Bronchial epithelial cell (primary cell): ENCODE results near the gene CA4. TPM values are rescaled to one million over a fixed set of nuclear protein-coding genes. Genes with fewer than 3 reads are reported as not detected.
"Not testable (repeated sequence)": the region's sequence is repeated elsewhere in the genome, so short reads cannot be mapped to it uniquely, and the experiment has no call there.

ENCODE experiments used
- DNase-seq: peaks from one replicate; pipeline ENCODE4 v3.0.0-alpha.2; 2010; ENCODE audit warnings: low read depth
- FAIRE-seq: peaks from 2 replicates; lab custom pipeline; 2011; peaks lifted over from hg19 to GRCh38; lab: Jason Lieb, UNC
- H3K27me3 ChIP-seq: 2 replicates; pipeline ENCODE4 v1.5.1; 2011; ENCODE audit warnings: low read length; ENCODE audit not compliant: control insufficient read depth, insufficient read depth
- H3K36me3 ChIP-seq: 2 replicates; pipeline ENCODE4 v1.5.1; 2011; ENCODE audit warnings: low read length; ENCODE audit not compliant: control insufficient read depth, insufficient read depth
- H3K4me3 ChIP-seq: 2 replicates; pipeline ENCODE4 v1.5.1; 2011; ENCODE audit warnings: mild to moderate bottlenecking, low read depth, low read length, control low read depth
- CTCF ChIP-seq: IDR thresholded peaks from 2 replicates; pipeline ENCODE4 v1.5.1; 2011; ENCODE audit warnings: mild to moderate bottlenecking, moderate library complexity, low read length, control low read depth, inconsistent platforms; ENCODE audit not compliant: insufficient read depth, severe bottlenecking
- total RNA-seq: library from RNA; depleted of rRNA; stranded (reverse); fragments of >200 nt; gene quantifications from 2 replicates; pipeline ENCODE4 v1.2.1, GENCODE V29; 2014

CA4 gene
- total RNA-seq, 1 donor from 2014 or later = not detected

DNA sequence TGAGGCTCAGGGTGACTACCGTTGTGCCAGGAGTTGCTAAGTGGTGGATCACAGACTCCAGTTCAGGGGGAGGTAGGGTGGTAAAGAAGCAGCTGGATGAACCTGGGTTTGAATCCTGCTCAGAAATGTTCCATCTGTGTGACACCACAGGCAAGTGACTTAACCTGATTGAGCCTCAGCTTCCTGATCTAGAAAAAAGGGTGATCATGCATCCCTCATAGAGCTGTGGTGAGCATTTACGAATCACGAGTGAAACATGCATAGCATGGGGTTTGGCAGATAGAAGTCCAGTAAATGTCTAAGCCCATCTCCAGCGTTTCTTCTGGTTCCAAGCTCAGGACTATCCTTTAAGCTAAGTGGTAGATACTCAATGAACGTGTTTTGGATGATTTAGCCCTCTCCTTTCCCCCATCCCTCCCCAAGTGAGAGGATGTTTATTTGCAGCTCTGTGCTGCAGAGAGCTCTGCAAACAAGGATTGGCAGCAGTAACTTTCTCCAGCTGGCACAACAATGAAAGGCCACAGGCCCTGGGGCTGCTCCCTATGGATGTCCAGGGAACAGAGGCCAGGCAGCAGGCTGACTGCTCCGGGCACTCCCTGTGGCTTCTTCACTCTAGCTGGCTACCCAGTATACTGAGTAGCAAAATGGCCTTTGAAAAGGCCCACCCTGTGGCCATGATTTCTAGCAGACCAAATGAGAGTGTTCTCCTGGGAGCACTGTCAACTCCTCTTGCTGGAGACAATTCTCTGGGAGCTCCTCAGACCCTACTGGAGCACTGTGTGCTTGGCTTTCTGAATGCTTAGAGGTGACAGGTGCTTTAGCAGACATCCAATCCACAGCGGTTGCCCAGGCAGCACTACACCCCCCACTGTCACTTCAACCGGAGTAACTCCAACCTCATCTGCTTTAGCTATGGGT is 21.3 kb downstream of the CA4 start:
- DNase-seq (no peak), FAIRE-seq (no peak)
- TF ChIP-seq CTCF = no peak
- H3K4me3 ChIP-seq = no peak overlapping the region
- H3K36me3 ChIP-seq = no peaks in the 10 kb centered on the region
- no peaks in the 10 kb centered on the region for H3K27me3 ChIP-seq

GRCh38 chr17:60171753-60172079 is 21.9 kb downstream of the CA4 start:
- TF ChIP-seq CTCF = no peak
- no peak overlapping the region for H3K4me3 ChIP-seq
- DNase-seq = no peak
- no peaks in the 10 kb centered on the region for H3K27me3 ChIP-seq
- FAIRE-seq = no peak
- H3K36me3 ChIP-seq = no peaks in the 10 kb centered on the region

GRCh38 chr17:60173304-60173819 is 23.6 kb downstream of the CA4 start:
- Histone ChIP-seq H3K4me3 (no peak overlapping the region), H3K27me3 (no peaks in the 10 kb centered on the region), H3K36me3 (no peaks in the 10 kb centered on the region)
- FAIRE-seq (no peak), DNase-seq (peak; percentile 13)
- TF ChIP-seq CTCF = no peak

DNA sequence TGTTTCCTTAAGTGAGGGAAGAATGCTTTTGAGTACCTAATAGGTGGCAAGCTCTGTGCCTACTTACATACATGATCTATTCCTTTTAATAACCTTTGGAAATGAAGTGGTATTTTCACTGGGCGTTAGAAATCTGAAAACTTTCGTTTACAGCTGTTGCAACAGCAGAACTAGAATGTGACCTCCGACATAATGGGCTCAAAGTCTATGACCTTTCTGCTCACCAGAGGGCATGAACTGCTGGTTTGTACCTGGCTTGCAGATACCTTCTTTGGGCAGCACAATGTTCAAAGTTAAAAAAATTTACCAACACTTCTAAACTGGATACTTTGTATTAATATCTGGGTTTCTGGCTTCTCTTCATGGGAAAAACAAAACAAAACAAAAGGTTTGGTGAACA is 24.3 kb downstream of the CA4 start:
- Histone ChIP-seq H3K4me3 (no peak overlapping the region), H3K27me3 (no peaks in the 10 kb centered on the region), H3K36me3 (no peaks in the 10 kb centered on the region)
- DNase-seq = no peak
- FAIRE-seq = no peak
- no peak for TF ChIP-seq CTCF

- FAIRE-seq, H3K27me3 ChIP-seq, DNase-seq, H3K36me3 ChIP-seq, H3K4me3 ChIP-seq: not testable (repeated sequence)
- peak; percentile 13 for TF ChIP-seq CTCF
Measured at GRCh38 chr17:60174767-60175166, 25.0 kb downstream of the CA4 start.

DNA sequence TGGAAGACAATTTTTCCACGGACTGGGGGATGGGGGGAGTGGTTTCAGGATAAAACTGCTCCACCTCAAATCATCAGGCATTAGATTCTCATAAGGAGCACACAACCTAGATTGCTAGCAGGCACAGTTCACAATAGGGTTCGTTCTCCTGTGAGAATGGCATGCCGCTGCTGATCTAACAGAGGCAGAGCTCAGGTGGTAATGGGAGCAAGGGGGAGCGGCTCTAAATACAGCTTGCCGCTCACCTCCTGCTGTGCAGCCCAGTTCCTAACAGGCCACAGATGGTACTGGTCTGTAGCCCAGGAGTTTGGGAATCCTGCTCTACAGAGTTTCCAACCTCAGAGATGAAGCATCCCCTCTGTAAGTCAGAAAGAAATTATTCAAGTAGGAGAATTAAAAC is 27.0 kb downstream of the CA4 start:
- H3K36me3 ChIP-seq, FAIRE-seq, DNase-seq, H3K4me3 ChIP-seq, H3K27me3 ChIP-seq: not testable (repeated sequence)

DNA sequence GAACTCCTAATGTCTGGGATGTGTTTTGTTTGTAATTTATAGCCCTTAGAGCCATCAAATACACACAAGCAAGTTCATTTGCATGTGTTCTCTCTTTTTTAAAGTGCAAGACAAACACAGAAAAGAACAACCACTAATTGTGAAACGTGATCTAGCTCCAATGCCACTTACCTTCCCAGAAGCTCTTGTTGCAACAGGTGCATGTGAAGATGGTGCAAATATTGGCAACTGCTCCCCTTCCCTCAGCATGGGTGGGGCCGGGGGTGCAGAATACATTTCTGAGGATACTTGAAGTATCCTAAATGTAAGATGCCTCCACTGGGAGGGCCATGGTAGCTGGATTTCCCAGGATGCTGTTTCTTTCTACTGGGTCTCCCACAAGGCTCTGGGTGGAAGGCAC is 28.4 kb downstream of the CA4 start:
- H3K4me3 ChIP-seq, H3K36me3 ChIP-seq, H3K27me3 ChIP-seq, FAIRE-seq, DNase-seq: not testable (repeated sequence)

- FAIRE-seq, H3K36me3 ChIP-seq, H3K4me3 ChIP-seq, DNase-seq, H3K27me3 ChIP-seq: not testable (repeated sequence)
Measured at GRCh38 chr17:60180380-60180779, 30.6 kb downstream of the CA4 start.

- not testable (repeated sequence) for H3K36me3 ChIP-seq, H3K4me3 ChIP-seq, H3K27me3 ChIP-seq, FAIRE-seq, DNase-seq
Measured at GRCh38 chr17:60186372-60186771, 36.6 kb downstream of the CA4 start.
